LNCaP clone FGC (cell line): ENCODE measurements around the gene STK11IP.

ENCODE experiments used
- DNase-seq: peaks from one replicate; pipeline ENCODE4 v3.0.0-alpha.2; 2011; ENCODE audit warnings: low read depth
- H3K4me3 ChIP-seq: 2 replicates; pipeline ENCODE4 v1.5.1; 2011; ENCODE audit warnings: mild to moderate bottlenecking, low read depth, low read length, control low read depth
- CTCF ChIP-seq: IDR thresholded peaks from 2 replicates; pipeline ENCODE4 v1.5.1; 2012; ENCODE audit warnings: mild to moderate bottlenecking; ENCODE audit not compliant: control insufficient read depth, insufficient read depth; ENCODE audit errors: extremely low read depth

STK11IP gene

DNA sequence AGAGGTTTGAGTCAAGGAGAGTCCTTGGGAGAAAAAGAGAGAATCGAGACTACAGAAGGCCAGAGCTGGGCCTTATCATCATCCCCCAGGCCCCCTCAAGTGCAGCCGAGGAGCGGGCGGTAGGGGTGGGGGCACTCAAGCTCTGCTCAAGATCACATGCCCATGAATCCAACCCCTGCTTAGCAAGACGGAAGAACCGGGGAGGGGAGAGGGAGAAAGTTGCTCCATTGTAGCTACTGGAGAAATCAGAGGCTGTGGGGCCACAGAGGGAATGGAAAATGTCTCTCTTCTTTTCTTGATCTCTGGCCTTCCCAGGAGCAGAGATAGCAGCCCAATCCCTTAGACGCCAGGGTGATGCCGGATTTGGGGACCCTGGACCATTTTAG is 44.4 kb downstream of the STK11IP start:
- no peak for DNase-seq
- H3K4me3 ChIP-seq, result no peak overlapping the region
- no peak for TF ChIP-seq CTCF

- peak; percentile 100 for TF ChIP-seq CTCF
- DNase-seq, result peak; percentile 73
- no peak overlapping the region for H3K4me3 ChIP-seq
Measured at GRCh38 chr2:219642465-219643083, 44.9 kb downstream of the STK11IP start.

- no peak for DNase-seq
- no peak for TF ChIP-seq CTCF
- no peak overlapping the region for H3K4me3 ChIP-seq
Measured at GRCh38 chr2:219643084-219643473, 45.4 kb downstream of the STK11IP start.

DNA sequence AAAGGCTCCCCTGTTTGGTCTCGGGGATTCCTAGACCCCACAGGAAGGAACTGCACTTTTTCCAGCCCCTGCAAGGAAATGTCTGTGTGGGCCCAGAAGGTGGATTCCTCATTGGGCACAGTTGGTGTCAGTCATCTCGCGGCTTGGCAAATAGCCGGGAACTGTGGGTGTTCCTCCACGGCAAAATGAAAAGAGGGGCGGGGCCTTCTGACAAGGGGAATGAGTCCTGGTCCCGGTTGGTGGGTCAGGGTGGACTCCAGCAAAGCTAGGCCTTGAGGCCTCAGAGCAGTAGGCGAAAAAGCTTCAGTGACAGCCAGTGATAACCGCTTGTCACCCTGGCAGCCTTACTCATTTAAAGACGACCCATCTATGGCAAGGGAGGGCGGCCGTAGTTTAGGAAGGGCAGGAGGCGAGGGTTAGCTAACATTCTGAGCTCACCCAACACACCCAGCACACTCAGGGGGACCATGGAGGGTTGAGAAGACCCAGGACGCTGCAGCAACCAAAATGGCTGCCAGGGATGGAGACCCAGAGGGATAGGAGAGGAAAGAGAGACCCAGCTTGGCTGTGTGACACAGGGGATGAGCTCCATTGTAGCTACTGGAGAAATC is 46.2 kb downstream of the STK11IP start:
- no peak for DNase-seq
- no peak for TF ChIP-seq CTCF
- no peak overlapping the region for H3K4me3 ChIP-seq

GRCh38 chr2:219644801-219645480 is 47.3 kb downstream of the STK11IP start:
- no peak for DNase-seq
- H3K4me3 ChIP-seq, result no peak overlapping the region
- no peak for TF ChIP-seq CTCF

GRCh38 chr2:219645631-219646527 is 48.2 kb downstream of the STK11IP start:
- no peak for DNase-seq
- no peak overlapping the region for H3K4me3 ChIP-seq
- no peak for TF ChIP-seq CTCF
